Amygdala (tissue), 56 donors: ENCODE results near the gene CFAP107.
"Not testable (repeated sequence)": the region's sequence is repeated elsewhere in the genome, so short reads cannot be mapped to it uniquely, and the experiment has no call there.

Experiments
- DNase-seq, 56 donors: peaks; one replicate each; lab custom pipeline; 2025; lab: John Stamatoyannopoulos, UW

Gene CFAP107

DNA sequence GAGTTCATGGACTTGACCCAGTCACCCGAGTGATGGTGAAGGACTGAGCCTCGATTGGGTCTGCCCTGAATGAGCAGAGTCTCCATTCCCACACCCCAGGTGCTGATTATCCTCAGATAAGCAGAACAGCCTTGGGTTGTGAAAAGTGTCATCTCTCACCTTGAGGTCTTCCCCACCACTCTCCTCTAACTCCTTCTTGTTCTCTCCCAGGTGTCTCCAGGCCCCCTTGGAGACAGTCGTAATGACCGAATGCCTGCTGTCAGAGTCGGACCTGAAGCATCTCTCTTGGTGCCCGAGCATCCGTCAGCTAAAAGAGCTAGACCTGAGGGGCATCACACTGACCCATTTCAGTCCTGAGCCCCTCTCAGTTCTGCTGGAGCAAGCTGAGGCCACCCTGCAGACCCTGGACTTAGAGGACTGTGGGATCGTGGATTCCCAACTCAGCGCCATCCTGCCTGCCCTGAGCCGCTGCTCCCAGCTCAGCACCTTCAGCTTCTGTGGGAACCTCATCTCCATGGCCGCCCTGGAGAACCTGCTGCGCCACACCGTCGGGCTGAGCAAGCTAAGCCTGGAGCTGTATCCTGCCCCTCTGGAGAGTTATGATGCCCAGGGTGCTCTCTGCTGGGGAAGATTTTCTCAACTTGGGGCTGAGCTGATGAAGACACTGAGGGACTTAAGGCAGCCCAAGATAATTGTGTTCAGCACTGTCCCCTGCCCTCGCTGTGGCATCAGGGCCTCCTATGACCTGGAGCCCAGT, 31.0 kb downstream of the CFAP107 start:
- no peak for DNase-seq

DNA sequence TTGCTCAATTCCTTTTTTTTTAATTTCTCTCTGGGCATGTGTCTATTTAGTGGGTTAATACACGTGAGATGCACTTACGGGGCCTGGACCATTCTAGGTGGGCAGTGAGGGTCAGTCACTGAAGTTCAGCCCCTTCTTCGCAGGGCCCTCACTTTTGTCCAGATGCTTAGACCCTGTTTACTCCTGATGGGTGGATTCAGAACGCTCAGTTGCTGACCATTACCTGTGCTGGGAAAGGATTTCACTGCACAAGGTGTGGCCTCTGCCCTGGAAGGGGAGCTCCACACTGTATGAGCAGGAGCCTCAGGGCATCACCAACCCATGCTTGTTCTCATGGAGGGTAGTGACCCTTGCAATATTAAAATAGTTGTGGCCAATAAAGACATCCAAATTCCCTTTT, 32.1 kb downstream of the CFAP107 start:
- DNase-seq: no peak

DNA sequence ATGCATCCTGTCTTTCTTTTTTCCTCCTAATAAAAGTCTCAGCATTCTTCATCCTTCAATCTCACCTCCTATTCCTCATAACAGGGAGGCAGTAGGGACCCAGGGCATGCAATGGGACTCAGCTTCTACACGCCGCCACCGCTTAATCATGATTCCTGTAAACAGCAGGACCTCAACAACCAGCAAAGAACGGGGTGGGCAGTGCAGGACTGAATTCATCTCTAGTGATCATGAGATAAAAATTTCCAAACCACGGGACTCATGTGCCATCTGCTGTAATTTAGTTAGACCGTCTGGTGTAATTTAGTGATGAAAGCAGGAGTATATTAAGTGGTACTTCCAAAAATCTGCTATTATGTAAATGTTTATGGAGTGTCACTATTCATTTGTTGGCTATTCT, 32.9 kb downstream of the CFAP107 start:
- DNase-seq: peak in 2 of 56 donors; percentile 1 to 6

DNA sequence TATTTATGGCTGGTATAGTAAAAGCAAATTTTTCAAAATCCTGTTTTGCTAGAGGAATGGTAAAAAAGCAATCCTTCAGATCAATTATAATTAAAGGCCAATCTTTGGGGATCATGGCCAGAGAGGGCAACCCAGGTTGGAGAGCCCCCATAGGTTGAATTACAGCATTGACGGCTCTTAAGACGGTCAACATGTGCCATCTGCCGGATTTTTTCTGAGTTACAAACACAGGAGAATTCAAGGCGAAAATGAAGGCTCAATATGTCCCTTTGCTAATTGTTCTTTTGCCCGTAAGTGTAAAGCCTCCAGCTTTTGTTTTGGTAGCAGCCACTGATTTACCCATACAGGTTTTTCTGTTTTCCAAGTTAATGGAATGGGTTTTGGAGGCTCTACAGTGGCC, 35.5 kb downstream of the CFAP107 start:
- DNase-seq: peak in 1 of 56 donors; percentile 2

DNA sequence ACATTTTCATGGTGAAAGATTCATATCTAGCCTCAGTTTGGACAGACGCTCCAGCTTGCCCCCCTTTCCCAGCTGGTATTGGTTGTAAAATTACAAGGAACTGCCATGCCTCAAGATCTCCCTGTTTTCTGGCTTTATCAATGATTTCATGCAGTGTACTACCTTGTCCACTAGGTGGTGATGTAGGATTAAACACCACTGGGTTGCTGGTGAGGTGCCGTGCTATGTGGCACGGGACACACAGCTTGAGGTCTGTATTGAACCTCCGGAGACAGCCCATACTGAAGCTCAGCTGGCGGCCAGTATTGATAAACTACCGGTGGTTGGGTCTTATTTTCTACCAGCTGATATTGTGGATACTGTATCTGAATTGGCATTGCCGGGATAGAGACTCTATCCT, 37.8 kb downstream of the CFAP107 start:
- DNase-seq: not testable (repeated sequence)

DNA sequence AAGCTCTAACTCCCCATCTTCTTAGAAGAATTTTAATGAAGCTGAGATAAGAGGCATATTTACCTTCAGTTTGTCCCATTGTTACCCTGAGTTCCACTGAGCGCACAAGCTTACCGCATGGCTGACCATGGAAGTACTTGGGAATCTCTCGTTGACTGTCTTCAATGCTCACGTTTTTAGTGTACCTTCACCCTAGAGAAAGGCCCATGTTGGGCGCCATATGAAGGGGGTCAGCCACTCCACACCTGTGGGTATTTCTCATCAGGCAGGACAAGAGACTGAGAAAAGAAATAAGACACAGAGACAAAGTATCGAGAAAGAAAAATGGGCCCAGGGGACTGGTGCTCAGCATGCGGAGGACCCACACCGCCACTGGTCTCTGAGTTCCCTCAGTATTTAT, 38.7 kb downstream of the CFAP107 start:
- not testable (repeated sequence) for DNase-seq

DNA sequence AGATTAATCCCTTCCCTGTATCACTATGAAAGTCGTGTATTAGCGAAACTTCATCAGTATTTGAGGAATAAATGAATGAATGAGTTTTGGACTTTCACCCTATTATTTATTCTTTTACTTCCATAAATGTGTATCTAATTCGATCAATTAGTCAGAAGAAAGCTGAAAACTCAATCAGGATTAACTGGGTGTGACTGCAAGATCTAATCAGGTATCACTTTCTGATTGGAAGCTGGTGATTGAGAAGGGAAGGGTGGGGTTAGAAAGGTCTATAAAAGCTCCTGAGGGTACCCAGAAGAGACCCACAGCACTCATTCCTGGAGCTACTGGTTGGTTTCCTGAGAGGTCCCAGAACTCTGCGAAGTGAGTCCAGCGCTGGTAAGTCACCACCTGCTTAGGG, 45.1 kb downstream of the CFAP107 start, which contains the start of gene PRAMEF1:
TSS of gene PRAMEF1 (plus strand) at position 301 of the 400 bp plus-strand sequence. CDS start 1,831 bp downstream, outside the sequence.
- not testable (repeated sequence) for DNase-seq

DNA sequence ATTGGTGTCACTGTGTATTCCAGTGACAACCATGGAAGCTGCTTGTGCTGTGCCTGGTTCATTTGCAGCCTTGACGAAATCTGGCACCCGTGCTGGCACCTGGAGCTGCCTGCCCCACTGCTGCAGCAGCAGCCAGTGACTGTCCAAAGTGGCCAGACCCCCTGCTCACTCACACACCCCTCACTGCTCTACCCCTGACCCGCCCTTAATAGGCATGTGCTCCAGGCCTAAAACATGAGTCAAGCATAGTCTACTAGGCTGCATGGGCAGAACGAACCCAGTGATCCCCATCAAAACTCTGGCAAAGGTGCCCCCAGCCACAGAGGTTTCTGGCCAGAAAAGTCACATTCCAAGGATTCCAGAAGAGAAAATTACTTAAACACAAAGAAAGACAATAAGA, 52.9 kb downstream of the CFAP107 start:
- no peak for DNase-seq

DNA sequence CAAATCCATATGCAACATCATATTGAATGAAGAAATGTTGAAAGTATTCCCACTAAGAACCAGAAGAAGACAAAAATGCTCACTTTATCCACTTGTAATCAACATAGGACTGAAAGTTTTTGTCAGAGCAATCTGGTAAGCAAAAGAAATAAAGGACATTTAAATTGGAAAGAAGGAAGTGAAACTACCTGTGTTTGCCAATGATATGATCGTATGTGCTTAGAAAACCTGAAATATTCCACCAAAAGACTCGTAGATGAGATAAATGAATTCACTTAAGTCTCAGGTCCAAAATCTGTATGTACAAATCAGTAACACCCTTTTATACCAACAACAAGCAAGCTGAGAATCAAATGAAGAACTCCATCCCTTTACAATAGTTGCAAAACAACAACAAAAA, 53.7 kb downstream of the CFAP107 start:
- no peak for DNase-seq

DNA sequence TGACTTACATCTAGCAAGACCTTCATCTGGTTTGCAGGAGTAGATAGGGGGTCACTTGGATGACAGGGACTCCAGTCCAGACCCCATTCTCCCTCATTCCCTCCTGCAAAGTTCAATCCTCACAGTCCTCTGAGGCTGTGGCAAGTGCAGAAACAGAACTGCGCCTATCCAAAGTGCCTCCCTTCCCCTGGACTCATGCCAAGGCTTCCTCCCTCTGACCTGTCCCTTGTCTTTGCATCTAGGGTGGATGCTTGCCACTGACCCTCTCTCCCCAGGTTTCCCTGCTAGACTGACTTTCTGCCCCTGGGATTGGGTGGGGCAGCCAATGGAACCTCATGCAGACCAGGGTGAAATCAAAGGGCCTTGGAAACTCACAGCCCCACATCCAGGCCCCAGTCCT, 63.9 kb downstream of the CFAP107 start:
- DNase-seq: no peak

DNA sequence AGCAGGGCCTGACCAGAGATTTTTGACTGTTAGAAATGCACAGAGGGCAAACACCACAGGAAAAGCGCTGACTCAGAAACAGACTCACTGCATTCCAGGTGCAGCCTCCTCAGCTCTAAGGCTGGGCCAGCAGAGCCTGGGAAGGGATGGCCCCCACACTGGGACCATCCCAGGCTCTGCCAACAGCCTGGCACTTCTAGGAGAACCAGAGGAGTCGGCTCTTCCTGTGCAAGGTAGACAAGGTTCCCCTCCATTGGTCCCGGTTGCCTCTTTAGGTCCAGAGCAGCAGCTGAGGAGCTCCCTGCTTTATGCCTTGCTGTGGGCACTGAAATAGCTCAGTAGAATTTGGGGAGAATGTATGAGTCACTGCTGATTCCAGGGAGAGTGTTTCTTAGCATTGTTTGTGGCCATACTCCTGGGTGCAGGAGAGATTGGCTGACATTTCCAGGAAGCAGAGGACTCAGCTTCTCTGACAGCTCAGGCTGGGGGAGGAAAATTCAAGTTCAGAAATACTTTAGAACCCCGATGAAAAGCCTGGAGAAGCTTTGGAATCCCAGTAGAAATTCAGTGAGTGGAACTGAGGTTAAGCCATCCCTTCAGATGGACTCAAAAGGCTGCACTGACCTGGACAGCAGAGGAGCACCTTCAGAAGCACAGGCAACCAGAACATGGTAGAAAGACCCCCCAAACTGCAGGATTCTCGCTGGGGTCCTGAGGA, 64.8 kb downstream of the CFAP107 start:
- no peak for DNase-seq

DNA sequence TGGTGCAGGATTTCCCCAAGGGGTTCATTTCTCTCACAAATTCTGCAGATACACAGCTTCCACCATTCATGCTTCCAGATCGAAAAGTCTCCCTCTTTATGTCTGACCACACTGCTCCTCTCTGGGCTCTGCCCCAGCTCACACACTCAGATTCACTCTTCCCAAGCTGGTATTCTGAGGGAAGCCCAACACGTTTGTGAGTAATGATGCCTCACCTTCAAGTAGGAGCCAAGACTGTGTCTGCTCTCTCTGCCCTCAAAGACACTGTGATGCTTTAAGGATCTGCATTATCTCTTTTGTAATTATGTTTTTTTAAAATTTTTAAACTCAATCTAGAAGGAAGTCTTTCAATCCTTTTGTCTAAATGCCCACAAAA, 65.4 kb downstream of the CFAP107 start:
- DNase-seq: no peak
